GM06990 (cell line): ENCODE results near the gene RAB40C.

Experiments
- DNase-seq: peaks from one replicate; pipeline ENCODE4 v3.0.0-alpha.2; 2011; ENCODE audit not compliant: insufficient read length; ENCODE audit errors: extremely low read depth
- H3K27me3 ChIP-seq: replicated peaks from 2 replicates; pipeline ENCODE4 v1.6.0; 2011; ENCODE audit warnings: low read length; ENCODE audit not compliant: control insufficient read depth, insufficient read depth
- H3K36me3 ChIP-seq: 2 replicates; pipeline ENCODE4 v1.5.1; 2011; ENCODE audit warnings: low read length; ENCODE audit not compliant: control insufficient read depth, insufficient read depth
- H3K4me3 ChIP-seq: replicated peaks from 2 replicates; pipeline ENCODE4 v1.5.1; 2011; ENCODE audit warnings: low read depth, mild to moderate bottlenecking, control low read depth, low read length
- TF ChIP-seq, protein P1 (sequence below): IDR thresholded peaks from 2 replicates; pipeline ENCODE4 v1.5.1; 2011; ENCODE audit warnings: low read length, control low read depth, mild to moderate bottlenecking, inconsistent platforms; ENCODE audit not compliant: insufficient read depth, poor library complexity, severe bottlenecking

The RAB40C gene

DNA sequence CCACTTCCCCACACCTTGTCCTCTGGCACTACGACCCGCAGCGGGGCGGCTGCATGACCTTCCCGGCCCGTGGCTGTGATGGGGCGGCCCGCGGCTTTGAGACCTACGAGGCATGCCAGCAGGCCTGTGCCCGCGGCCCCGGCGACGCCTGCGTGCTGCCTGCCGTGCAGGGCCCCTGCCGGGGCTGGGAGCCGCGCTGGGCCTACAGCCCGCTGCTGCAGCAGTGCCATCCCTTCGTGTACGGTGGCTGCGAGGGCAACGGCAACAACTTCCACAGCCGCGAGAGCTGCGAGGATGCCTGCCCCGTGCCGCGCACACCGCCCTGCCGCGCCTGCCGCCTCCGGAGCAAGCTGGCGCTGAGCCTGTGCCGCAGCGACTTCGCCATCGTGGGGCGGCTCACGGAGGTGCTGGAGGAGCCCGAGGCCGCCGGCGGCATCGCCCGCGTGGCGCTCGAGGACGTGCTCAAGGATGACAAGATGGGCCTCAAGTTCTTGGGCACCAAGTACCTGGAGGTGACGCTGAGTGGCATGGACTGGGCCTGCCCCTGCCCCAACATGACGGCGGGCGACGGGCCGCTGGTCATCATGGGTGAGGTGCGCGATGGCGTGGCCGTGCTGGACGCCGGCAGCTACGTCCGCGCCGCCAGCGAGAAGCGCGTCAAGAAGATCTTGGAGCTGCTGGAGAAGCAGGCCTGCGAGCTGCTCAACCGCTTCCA is 43.6 kb downstream of the RAB40C start:
- Histone ChIP-seq H3K4me3 (no peak overlapping the region), H3K36me3 (peaks cover 4% of the 10 kb centered on the region; the same call in 1 of the 2 replicates), H3K27me3 (no peaks in the 10 kb centered on the region)
- no peak for DNase-seq
- TF ChIP-seq, protein P1, sequence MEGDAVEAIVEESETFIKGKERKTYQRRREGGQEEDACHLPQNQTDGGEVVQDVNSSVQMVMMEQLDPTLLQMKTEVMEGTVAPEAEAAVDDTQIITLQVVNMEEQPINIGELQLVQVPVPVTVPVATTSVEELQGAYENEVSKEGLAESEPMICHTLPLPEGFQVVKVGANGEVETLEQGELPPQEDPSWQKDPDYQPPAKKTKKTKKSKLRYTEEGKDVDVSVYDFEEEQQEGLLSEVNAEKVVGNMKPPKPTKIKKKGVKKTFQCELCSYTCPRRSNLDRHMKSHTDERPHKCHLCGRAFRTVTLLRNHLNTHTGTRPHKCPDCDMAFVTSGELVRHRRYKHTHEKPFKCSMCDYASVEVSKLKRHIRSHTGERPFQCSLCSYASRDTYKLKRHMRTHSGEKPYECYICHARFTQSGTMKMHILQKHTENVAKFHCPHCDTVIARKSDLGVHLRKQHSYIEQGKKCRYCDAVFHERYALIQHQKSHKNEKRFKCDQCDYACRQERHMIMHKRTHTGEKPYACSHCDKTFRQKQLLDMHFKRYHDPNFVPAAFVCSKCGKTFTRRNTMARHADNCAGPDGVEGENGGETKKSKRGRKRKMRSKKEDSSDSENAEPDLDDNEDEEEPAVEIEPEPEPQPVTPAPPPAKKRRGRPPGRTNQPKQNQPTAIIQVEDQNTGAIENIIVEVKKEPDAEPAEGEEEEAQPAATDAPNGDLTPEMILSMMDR: no peak

DNA sequence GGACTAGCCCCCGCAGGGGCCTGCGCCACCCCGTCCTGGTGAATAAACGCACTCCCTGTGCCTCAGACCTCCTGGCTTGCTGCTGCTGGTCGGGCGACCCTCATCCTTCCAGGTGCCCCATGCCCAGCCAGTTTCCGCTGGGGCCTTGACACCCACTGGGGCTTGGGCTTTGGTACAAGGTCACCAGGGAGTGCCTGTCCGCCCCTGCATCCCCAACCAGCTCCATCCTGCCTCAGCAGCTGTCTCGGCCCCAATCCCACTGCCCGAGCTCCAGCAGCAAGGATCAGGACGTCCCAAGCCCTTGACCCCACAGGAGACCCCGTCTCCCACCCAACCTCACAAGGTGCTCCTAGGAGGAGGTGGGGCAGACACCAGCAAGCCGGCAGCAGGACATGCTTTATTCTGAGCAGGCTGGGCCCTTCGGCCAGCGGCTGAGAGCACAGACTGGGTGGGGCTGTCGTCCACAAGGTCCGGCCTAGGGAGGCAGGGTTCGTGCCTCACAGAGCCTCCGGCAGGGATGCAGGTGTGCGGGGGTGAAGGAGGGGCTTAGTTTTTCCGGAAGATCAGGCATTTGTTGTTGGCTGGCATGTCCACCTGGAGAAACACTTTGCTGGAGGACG is 44.3 kb downstream of the RAB40C start:
- H3K36me3 ChIP-seq: peaks cover 4% of the 10 kb centered on the region; the same call in 1 of the 2 replicates
- no peak overlapping the region for H3K4me3 ChIP-seq
- TF ChIP-seq, protein P1: no peak
- no peak for DNase-seq
- no peaks in the 10 kb centered on the region for H3K27me3 ChIP-seq

DNA sequence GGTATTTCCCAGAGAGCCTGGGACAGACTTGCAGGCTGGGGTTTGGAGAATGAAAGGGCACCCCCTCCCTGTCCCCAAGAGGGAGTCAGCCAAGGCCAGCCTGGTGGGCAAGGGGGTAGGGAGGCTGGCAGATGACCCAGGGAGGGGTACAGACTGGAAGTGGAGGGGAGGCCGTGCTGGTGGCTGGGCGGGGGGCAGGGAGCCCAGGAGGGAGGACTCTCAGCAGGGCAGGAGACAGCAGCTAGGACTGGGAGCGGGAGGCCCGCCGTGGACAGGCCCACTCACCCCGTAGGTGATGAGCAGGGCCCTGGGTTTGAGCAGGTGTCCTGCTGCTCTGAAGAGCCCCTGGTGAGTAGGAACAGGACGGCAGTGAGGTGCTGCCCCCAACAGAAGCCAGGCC is 45.1 kb downstream of the RAB40C start:
- TF ChIP-seq, protein P1: no peak
- peak overlapping the region; percentile 86 for H3K4me3 ChIP-seq
- H3K36me3 ChIP-seq: peaks cover 4% of the 10 kb centered on the region; the same call in 1 of the 2 replicates
- DNase-seq: no peak
- H3K27me3 ChIP-seq: no peaks in the 10 kb centered on the region

DNA sequence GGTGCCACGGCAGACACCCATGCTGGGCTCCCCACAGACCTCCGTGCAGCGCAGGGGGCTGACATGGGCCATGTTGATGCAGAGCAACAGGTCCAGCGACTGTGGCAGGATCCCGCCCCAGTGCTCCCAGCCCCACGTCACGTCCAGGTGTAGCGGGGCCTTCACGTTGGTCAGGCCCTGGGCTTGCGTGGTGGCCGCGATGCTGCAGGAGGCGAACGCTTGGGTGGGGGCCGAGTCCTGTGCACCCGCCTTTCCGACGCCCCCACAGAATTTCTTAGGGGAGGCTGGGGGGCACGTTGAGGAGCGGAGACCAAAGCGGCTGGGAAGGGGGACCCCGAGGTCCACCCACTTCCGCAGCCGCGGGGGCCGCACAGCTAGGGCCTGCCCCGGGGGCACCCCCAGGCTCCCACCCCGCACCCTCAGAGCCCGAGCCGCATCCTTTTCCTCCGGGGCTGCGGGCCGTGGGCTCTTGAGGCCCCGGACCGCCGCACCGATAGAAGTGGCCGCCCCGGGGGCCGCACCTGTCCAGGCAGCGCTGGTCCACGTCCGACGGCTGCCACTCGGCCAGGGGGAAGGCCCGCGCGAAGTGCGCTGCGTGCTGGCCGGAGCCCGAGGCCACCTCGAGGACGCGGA is 45.8 kb downstream of the RAB40C start:
- peaks cover 4% of the 10 kb centered on the region; the same call in 1 of the 2 replicates for H3K36me3 ChIP-seq
- TF ChIP-seq, protein P1: no peak
- H3K4me3 ChIP-seq: peak overlapping the region; percentile 86
- no peaks in the 10 kb centered on the region for H3K27me3 ChIP-seq
- no peak for DNase-seq

DNA sequence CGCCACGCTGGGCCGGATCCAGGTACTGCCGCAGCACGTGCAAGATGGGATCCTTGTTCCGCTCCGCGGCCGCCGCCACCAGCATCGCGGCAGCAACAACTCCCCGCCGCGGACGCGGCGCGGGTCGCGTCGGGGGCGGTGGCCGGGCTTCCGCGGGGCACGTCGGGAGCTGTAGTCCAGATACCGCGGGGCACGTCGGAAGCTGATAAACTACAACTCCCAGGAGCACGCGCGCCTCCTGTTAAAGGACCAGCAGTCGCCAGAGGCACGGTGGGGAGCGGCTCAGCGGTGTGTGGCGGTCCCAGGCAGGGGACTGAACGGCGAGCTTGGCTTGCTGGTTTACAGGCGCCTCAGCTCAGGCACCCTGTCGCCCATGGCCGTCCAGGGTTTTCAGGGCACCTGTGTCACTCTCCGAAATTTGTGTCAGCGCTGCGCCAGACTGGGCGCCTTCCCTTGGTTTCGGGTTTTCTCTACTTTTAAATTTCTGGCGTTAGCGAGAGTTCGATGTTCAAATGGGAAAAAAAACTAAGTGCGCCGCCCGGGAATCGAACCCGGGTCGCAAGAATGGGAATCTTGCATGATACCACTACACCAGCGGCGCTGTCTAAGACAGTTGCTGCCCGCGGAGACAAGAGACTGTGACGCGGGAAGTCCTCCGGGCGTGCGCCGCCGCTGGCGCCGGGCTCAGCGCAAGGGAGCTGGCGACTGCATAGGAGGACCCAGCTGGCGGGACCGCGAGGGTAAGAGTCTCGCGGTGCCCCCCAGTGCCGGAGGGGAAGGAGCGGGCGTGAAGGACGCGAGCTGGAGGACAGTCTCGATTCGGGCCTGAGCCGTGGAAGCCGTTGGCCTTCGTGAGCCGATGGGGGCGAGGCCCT is 46.6 kb downstream of the RAB40C start, which contains the start of gene METTL26:
Gene METTL26 (minus strand): TSS at position 100 of the 875 bp plus-strand sequence. CDS start 15 bp downstream, at position 85.
- Histone ChIP-seq H3K4me3 (peak within 1 kb of the TSS; percentile 86), H3K27me3 (no peaks in the 10 kb centered on the region), H3K36me3 (peaks cover 4% of the 10 kb centered on the region; the same call in 1 of the 2 replicates)
- TF ChIP-seq, protein P1: no peak
- DNase-seq: peak; percentile 93
